Panc1 (cell line): Measurements from ENCODE around the gene PCNT.

Source experiments
- CTCF ChIP-seq: fragments of 450-650 bp; IDR thresholded peaks from 2 replicates; pipeline ENCODE4 v1.5.1; 2017; ENCODE audit warnings: mild to moderate bottlenecking
- TF ChIP-seq, protein P1 (sequence below), 2 experiments: IDR thresholded peaks; 2 replicates each; pipeline ENCODE4 v1.6.1; 2011 to 2012; ENCODE audit warnings: low read depth in 2 of 2, control low read depth in 1 of 2, low read length in 1 of 2, mild to moderate bottlenecking in 1 of 2, moderate library complexity in 1 of 2; ENCODE audit not compliant: insufficient read depth in 1 of 2

- TF ChIP-seq, protein P1, sequence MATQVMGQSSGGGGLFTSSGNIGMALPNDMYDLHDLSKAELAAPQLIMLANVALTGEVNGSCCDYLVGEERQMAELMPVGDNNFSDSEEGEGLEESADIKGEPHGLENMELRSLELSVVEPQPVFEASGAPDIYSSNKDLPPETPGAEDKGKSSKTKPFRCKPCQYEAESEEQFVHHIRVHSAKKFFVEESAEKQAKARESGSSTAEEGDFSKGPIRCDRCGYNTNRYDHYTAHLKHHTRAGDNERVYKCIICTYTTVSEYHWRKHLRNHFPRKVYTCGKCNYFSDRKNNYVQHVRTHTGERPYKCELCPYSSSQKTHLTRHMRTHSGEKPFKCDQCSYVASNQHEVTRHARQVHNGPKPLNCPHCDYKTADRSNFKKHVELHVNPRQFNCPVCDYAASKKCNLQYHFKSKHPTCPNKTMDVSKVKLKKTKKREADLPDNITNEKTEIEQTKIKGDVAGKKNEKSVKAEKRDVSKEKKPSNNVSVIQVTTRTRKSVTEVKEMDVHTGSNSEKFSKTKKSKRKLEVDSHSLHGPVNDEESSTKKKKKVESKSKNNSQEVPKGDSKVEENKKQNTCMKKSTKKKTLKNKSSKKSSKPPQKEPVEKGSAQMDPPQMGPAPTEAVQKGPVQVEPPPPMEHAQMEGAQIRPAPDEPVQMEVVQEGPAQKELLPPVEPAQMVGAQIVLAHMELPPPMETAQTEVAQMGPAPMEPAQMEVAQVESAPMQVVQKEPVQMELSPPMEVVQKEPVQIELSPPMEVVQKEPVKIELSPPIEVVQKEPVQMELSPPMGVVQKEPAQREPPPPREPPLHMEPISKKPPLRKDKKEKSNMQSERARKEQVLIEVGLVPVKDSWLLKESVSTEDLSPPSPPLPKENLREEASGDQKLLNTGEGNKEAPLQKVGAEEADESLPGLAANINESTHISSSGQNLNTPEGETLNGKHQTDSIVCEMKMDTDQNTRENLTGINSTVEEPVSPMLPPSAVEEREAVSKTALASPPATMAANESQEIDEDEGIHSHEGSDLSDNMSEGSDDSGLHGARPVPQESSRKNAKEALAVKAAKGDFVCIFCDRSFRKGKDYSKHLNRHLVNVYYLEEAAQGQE (IDR thresholded peaks at IDR 0.05; ENCODE audit: insufficient read depth in 1 of 2, low read depth in 2 of 2, low read length in 1 of 2): no peak
- TF ChIP-seq CTCF: no peak
These were observed 153.8 kb downstream of the PCNT start for GRCh38 chr21:46477765-46478164.
